HG02943 (cell line): Measurements from ENCODE around the gene EYA2.
"Not testable (repeated sequence)": the region's sequence is repeated elsewhere in the genome, so short reads cannot be mapped to it uniquely, and the experiment has no call there.

Experiments used
- ATAC-seq: cut with Tn5 transposase; IDR thresholded peaks from one replicate; pipeline ENCODE4 v1.9.1; 2021; ENCODE audit warnings: mild to moderate bottlenecking, low read depth, moderate library complexity; ENCODE audit not compliant: unreplicated experiment

The EYA2 gene

DNA sequence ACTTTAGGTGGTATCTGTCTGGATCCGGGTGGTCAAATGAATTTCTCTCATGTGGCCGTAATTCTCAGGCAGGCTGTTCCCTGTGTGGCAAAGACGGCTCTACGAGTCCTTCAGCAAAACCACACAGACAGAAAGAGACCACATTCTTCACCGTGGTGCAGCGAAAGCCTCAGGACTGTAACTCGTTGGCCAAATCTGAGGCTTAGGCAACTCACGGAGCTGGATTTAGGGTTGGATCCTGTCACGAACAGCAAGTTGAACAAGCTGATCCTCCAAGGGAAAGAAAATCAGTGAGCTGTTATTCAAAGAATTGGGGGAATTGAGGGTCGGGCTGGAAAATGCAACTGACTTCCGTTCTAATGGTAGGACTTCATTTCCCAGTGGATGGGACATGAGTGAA, 294.4 kb downstream of the EYA2 start:
- no peak for ATAC-seq

- no peak for ATAC-seq
Observed at GRCh38 chr20:47191074-47191673, 296.5 kb downstream of the EYA2 start.

GRCh38 chr20:47191956-47192355, 297.3 kb downstream of the EYA2 start:
- ATAC-seq = no peak

- no peak for ATAC-seq
Observed at GRCh38 chr20:47195573-47195972, 300.9 kb downstream of the EYA2 start.

DNA sequence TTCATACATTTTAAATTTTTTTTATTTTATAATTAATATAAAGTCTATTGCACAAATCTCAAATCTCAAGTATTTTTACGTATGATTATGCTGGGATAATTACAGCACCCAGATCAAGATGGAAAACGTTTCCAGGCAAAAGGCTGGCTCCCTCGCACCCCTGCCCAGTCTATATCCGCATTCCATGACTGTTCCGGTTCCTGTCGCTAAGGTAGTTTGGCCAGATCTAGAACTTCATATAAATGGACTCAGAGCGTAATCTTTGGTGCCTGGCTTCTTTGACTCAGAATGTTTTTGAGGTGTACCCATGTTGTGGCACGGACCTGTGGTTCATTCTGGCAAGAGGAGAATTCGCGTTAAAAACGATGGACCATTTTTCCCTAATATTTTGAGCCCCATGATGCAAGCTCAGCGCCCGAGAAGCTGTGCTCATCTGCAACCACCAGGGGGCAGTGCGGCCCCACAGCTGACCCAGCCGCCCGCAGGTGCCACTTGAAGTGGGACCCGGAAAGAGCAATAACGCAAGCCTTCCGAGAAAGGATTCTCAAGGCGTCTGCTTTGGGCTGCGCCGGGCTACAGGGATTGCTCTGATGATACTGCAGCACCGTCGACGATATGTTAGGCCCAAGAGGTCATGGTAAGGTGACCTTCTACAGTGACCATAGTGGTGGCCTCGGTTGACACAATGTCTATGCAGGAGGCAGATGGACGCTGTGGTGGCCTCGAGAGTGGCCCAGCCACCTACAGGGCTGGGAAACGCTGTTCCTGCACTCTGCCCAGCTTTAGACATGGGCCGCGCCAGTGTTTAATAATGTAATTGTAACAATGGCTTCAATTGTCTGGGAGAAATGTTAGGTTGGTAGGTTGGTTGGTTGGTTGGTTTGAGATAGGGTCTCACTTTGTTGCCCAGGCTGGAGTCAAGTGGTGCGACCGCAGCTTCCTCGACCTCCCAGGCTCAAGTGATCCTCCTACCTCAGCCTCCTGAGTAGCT, 301.7 kb downstream of the EYA2 start:
- ATAC-seq = no peak

DNA sequence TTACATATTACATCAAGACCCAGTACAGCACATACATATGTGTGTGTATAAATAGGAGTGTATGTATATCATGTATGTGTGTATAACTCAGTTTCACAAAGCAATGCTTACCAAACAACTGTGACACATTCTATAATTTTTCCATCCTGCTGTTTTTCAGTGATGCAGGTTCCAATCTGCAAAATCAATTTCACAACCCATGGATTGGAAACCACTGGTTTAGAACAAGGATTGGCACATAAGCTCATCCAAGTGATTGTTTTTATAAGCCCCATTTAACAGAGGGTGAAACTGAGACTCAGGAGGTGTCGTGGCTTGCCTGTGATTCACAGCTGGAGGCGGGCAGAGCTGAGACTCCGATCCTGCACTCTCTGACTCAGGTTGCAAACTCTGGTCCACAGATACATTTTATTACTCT, 303.6 kb downstream of the EYA2 start:
- ATAC-seq = no peak

GRCh38 chr20:47198996-47199552, 304.4 kb downstream of the EYA2 start:
- ATAC-seq = no peak

GRCh38 chr20:47201074-47201730, 306.6 kb downstream of the EYA2 start:
- ATAC-seq = no peak

DNA sequence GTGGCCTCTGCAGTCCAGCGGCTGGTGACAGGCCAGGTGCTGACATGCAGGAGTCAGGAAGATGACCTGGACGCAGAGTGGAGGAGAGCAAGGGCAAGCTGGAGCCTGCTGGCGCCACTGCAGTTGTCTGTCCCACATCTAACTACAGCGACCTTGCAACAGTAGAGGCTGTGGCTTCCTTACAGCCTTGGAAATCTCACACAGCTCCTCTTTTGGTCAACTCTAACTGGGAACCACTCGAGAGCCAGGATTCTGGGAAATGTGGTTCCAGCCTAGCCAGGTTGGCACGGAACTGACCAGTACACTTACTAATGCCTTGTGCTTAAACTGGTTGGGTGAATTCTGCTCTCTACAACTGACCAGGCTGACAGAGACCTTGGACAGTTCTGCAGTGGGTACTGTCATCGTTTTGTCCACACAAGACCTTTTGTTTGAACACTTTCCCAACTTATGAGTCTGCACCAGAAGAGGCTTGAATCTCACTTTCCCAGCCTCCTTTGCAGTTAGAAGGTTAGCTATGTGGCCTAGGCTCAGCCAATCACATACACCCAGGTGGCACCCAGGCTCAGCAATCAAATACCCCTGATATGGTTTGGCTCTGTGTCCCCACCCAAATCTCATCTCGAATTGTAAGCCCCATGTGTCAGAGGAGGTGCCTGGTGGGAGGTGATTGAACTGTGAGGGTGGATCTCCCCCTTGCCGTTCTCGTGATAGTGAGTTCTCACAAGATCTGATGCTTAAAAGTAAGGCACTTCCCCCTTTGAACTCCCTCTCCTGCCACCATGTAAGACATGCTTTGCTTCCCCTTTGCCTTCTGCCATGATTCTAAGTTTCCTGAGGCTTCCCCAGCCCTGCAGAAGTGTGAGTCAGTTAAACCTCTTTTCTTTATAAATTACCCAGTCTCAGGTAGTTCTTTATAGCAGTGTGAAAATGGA, 308.4 kb downstream of the EYA2 start:
- ATAC-seq = no peak

GRCh38 chr20:47204008-47204849, 309.6 kb downstream of the EYA2 start:
- no peak for ATAC-seq

GRCh38 chr20:47204850-47205122, 310.1 kb downstream of the EYA2 start:
- ATAC-seq = not testable (repeated sequence)

GRCh38 chr20:47205577-47206123, 311.0 kb downstream of the EYA2 start:
- no peak for ATAC-seq

- ATAC-seq = not testable (repeated sequence)
Observed at GRCh38 chr20:47206552-47206951, 311.9 kb downstream of the EYA2 start.

DNA sequence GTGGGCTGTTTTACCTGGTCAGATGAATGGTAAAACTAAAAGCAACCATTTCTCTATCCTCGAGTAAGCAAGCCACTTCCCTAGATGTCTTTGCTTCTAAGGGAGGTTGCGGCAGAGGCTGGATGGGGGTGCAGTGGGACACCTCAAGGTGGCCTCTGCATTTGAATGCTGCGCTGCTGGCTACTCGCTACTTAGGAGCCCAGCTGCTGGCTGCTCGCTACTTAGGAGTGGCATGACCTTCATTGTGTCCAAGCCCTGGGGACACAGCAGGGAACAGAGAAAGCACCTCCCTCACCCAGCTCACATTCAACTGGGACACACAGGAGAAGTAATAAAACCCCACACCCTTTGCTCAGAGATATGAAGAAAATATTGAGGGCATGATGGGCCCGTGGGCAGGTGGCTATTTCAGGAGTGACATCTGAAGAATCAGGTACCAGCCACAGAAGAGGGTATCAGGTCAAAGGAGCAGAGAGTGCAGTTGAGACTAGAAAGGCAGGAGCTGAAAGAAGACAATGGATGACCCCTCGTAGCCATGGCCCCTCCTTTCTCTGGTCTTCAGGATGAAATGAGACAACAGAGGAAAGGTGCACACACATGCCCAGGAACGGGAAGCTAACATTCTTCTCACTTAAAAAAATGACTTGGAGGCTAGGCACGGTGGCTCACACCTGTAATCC, 312.5 kb downstream of the EYA2 start:
- no peak for ATAC-seq

DNA sequence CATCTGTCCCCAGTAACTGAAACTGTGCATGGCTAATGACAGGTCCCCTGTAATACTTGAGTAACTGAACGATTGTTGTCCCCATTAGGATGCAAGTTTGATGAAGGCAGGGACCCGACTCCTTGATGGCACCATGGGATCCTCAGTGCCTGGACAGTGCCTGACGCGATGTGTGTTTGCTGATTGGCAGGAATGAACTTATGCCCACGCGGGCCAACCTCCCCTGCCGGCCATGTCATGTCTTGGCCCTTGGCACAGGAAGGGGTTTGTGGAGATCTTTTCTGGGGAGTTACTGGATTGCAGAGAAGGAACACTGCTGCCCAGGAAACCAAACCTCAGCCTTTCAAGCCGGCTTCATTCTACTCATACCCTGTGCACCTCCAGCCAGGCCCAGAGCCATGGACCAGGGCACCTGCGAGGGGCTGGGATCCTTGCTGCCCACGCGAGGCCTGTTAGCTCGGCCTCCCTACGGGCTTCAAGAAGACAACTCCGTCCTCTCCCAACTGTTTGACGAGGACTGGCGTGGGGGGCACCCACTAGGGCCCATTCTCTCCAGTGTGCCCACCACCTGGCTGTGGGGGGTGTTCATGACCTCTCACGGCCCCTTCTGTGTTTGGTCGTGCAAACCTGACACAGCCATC, 314.0 kb downstream of the EYA2 start:
- ATAC-seq = no peak

DNA sequence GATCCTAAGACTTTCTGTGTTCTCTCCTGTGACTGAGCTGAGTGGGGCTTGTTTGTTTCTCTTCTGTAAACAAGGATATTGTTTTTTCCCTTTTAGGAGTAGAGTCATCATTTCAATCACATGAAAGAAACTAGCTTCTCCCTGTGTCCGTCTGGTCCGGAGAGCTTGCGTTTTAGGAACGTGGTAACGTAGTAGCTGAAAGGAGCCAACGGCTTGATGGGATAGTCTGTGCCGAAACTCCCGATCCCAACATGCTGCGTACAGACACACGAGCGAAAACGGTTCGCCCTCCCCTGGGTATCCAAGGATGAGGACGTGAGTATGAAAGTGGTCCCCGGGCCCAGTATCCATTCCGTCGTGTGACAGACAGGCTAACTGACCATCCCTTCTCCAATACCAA, 315.3 kb downstream of the EYA2 start:
- ATAC-seq = no peak

GRCh38 chr20:47210470-47210869, 315.8 kb downstream of the EYA2 start:
- no peak for ATAC-seq

DNA sequence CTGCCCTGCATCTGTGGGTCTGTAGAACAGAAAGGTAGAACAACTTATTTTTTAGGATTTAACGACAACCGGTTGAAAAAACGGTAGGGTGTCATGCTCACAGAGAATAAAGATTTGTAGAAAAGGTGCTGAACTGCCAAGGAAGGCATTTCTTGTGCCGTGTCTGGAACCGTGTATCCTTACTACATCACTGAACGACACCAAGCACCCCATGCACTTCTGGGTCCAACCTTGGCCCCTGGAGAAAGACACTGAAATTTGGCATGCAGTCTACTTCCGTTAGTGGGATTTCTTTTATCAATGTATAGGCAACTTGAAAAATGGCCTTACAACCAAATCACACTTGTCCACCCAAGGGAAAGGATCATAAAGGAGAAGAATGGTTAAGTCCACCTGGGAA, 316.4 kb downstream of the EYA2 start:
- no peak for ATAC-seq
